ENCODE results near the gene SLX9. TPM values are rescaled to one million over a fixed set of nuclear protein-coding genes. Genes with fewer than 3 reads are reported as not detected.

The SLX9 gene
- total RNA-seq, 1 experiment from 2014 or later: 74.3 TPM

DNA sequence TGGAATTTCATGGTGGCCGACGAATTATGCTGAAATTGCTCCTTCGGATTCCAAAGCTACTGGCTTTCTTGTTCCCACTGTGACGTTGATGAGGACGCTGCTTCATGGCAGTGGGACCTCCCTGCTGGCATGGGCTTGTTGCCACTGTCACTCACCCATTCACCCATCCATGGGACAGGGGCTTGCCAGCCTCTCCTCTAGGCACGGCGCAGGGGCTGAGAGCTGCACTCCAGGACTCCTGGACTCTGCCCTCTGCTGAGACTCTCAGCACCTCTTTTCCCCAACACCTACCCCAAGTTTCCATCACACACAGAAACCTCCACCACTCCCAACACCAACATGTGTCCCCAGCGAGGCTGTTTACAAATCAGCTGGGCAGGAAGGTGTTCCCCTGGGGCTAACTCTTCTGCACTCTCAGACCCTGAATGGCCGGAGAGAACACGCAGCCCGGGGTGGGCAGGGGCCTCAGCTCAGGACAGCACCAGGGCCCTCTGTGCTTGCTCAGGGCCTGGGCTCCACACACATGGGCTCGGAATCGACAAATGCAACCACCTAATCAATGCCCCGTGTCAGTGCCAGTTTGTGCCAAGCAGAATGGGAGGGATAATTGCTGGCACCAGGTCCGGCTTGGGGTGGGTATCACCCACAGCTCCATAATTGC lies 22.3 kb upstream of the SLX9 start:
- H3K9me3 ChIP-seq (ENCODE audit: control insufficient read depth, low read depth, low read length): no peaks in the 10 kb centered on the region
- H2BK12ac ChIP-seq (ENCODE audit: insufficient read length, low read depth, low read length): no peak overlapping the region
- no peaks in the 10 kb centered on the region for H3K79me1 ChIP-seq (ENCODE audit: insufficient read depth, low read depth, low read length, poor library complexity, severe bottlenecking)
- no peak overlapping the region for H2AK5ac ChIP-seq (ENCODE audit: insufficient read length, low read length)
- H4K20me1 ChIP-seq (ENCODE audit: control insufficient read depth, insufficient read depth, insufficient read length): no peaks in the 10 kb centered on the region
- H3K4me2 ChIP-seq (ENCODE audit: insufficient read depth, insufficient read length, low read length): no peak overlapping the region
- no peak overlapping the region for H3T11ph ChIP-seq (ENCODE audit: low read length)
- no peak overlapping the region for H2AFZ ChIP-seq (ENCODE audit: low read length)
- H3K9ac ChIP-seq (ENCODE audit: extremely low read depth, insufficient read length, low read length): no peak overlapping the region
- no peak overlapping the region for H3K56ac ChIP-seq (ENCODE audit: insufficient read length, low read depth, low read length)
- no peaks in the 10 kb centered on the region for H3K23me2 ChIP-seq (ENCODE audit: insufficient read length, low read depth, low read length, poor library complexity, severe bottlenecking)
- TF ChIP-seq, protein P1, sequence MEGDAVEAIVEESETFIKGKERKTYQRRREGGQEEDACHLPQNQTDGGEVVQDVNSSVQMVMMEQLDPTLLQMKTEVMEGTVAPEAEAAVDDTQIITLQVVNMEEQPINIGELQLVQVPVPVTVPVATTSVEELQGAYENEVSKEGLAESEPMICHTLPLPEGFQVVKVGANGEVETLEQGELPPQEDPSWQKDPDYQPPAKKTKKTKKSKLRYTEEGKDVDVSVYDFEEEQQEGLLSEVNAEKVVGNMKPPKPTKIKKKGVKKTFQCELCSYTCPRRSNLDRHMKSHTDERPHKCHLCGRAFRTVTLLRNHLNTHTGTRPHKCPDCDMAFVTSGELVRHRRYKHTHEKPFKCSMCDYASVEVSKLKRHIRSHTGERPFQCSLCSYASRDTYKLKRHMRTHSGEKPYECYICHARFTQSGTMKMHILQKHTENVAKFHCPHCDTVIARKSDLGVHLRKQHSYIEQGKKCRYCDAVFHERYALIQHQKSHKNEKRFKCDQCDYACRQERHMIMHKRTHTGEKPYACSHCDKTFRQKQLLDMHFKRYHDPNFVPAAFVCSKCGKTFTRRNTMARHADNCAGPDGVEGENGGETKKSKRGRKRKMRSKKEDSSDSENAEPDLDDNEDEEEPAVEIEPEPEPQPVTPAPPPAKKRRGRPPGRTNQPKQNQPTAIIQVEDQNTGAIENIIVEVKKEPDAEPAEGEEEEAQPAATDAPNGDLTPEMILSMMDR (conservative IDR thresholded peaks at IDR 0.05): no peak
- H3K4ac ChIP-seq (ENCODE audit: low read depth, low read length): no peak overlapping the region
- no peak overlapping the region for H2BK120ac ChIP-seq (ENCODE audit: low read depth, low read length, poor library complexity, severe bottlenecking)
- H3K23ac ChIP-seq (ENCODE audit: insufficient read length, low read depth, low read length): no peak overlapping the region
- Mint-ChIP-seq H3K4me3 (peak overlapping the region in 1 of 2 experiments; percentile 55; a peak in 2 of 5 replicates), H3K27me3 (ENCODE audit: low read depth) (peaks cover 54% of the 10 kb centered on the region), H3K4me1 (peaks cover 2 to 13% of the 10 kb centered on the region in 2 experiments), H3K27ac (peak overlapping the region in 1 of 3 experiments; percentile 77; a peak in 2 of 7 replicates), H3K36me3 (ENCODE audit: insufficient read depth in 1 of 3, low read depth in 3 of 3) (no peaks in the 10 kb centered on the region), H3K9me3 (no peaks in the 10 kb centered on the region; a peak in 1 of 5 replicates)
- no peak overlapping the region for H2BK20ac ChIP-seq (ENCODE audit: low read depth, low read length, poor library complexity, severe bottlenecking)
- no peak overlapping the region for H4K5ac ChIP-seq (ENCODE audit: insufficient read length, low read depth, low read length)
- no peak overlapping the region for H3K27ac ChIP-seq (ENCODE audit: insufficient read length, low read depth, low read length)
- no peaks in the 10 kb centered on the region for H3K79me2 ChIP-seq (ENCODE audit: insufficient read depth, low read length)
- peaks cover 3% of the 10 kb centered on the region; the same call in 1 of the 2 replicates for H3K4me1 ChIP-seq (ENCODE audit: insufficient read depth, low read length)
- no peak overlapping the region for H3K14ac ChIP-seq (ENCODE audit: insufficient read depth, low read length)
- H2BK5ac ChIP-seq (ENCODE audit: insufficient read length, low read length): no peak overlapping the region
- no CpG with 5 or more reads among the region's 15 CpGs for WGBS (ENCODE audit: extremely low coverage, insufficient read length, low lambda C conversion rate)
- H3K27me3 ChIP-seq (ENCODE audit: insufficient read depth, low read length): peaks cover 34% of the 10 kb centered on the region; the same call in 1 of the 2 replicates
- no peak for DNase-seq
- H4K8ac ChIP-seq (replicated peaks; ENCODE audit: insufficient read length, low read depth, low read length): no peak overlapping the region
- H4K91ac ChIP-seq (ENCODE audit: insufficient read length, low read depth, low read length): no peak overlapping the region
- no peak overlapping the region for H2BK15ac ChIP-seq (ENCODE audit: low read depth, low read length)
- no peak overlapping the region for H3K18ac ChIP-seq (ENCODE audit: insufficient read length, low read depth, low read length)
